Right atrium auricular region (tissue), 2 donors: ENCODE results near the gene KCTD4. TPM values are rescaled to one million over a fixed set of nuclear protein-coding genes. Genes with fewer than 3 reads are reported as not detected.

ENCODE experiments used
- DNase-seq: peaks from one replicate; pipeline ENCODE4 v3.0.0-alpha.2; 2019; ENCODE audit warnings: low spot score
- H3K27ac ChIP-seq, 2 donors: fragments of 200-600 bp; sonication (generic); 1 replicate in 1 of 2; 2 replicates in 1 of 2; pipeline ENCODE4 v1.5.1; 2016 to 2019
- H3K27me3 ChIP-seq, 2 donors: fragments of 200-600 bp; sonication (generic); one replicate each; pipeline versions ENCODE4 v1.5.1 to v1.6.0; 2017 to 2019
- H3K36me3 ChIP-seq: fragments of 200-600 bp; sonication (generic); one replicate; pipeline ENCODE4 v1.5.1; 2016
- H3K4me1 ChIP-seq, 2 donors: fragments of 200-600 bp; sonication (generic); one replicate each; pipeline versions ENCODE4 v1.5.1 to v1.6.0; 2017 to 2019
- H3K4me3 ChIP-seq, 2 donors: fragments of 200-600 bp; sonication (generic); 1 replicate in 1 of 2; 2 replicates in 1 of 2; pipeline ENCODE4 v1.5.1; 2017 to 2019; ENCODE audit warnings: mild to moderate bottlenecking in 1 of 2, moderate library complexity in 1 of 2
- H3K9me3 ChIP-seq, 2 donors: fragments of 200-600 bp; sonication (generic); one replicate each; pipeline ENCODE4 v1.5.1; 2019
- total RNA-seq, 2 donors: library from RNA; depleted of rRNA; stranded (reverse); fragments of >200 nt; gene quantifications; one replicate each; pipeline ENCODE4 v1.1.0, GENCODE V29; 2016
- TF ChIP-seq, protein P1 (sequence below), 2 donors: fragments of 200-600 bp; sonication (generic); IDR thresholded peaks; one replicate each; pipeline ENCODE4 v1.5.1; 2019; ENCODE audit warnings: antibody characterized with exemption in 2 of 2

KCTD4 gene
- total RNA-seq, 2 donors from 2014 or later = 0.16 TPM; not detected in 1

- no peak overlapping the region for H3K4me3 ChIP-seq
- H3K9me3 ChIP-seq = no peaks in the 10 kb centered on the region
- no peaks in the 10 kb centered on the region for H3K27me3 ChIP-seq
- TF ChIP-seq, protein P1, sequence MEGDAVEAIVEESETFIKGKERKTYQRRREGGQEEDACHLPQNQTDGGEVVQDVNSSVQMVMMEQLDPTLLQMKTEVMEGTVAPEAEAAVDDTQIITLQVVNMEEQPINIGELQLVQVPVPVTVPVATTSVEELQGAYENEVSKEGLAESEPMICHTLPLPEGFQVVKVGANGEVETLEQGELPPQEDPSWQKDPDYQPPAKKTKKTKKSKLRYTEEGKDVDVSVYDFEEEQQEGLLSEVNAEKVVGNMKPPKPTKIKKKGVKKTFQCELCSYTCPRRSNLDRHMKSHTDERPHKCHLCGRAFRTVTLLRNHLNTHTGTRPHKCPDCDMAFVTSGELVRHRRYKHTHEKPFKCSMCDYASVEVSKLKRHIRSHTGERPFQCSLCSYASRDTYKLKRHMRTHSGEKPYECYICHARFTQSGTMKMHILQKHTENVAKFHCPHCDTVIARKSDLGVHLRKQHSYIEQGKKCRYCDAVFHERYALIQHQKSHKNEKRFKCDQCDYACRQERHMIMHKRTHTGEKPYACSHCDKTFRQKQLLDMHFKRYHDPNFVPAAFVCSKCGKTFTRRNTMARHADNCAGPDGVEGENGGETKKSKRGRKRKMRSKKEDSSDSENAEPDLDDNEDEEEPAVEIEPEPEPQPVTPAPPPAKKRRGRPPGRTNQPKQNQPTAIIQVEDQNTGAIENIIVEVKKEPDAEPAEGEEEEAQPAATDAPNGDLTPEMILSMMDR (IDR thresholded peaks at IDR 0.05) = no peak
- no peak for DNase-seq
- H3K4me1 ChIP-seq = no peaks in the 10 kb centered on the region
- no peaks in the 10 kb centered on the region for H3K36me3 ChIP-seq
- no peak overlapping the region for H3K27ac ChIP-seq
Observed at GRCh38 chr13:45180713-45181601, 19.9 kb downstream of the KCTD4 start.

GRCh38 chr13:45180303-45180702 is 20.5 kb downstream of the KCTD4 start:
- H3K9me3 ChIP-seq = no peaks in the 10 kb centered on the region
- no peaks in the 10 kb centered on the region for H3K27me3 ChIP-seq
- no peak overlapping the region for H3K27ac ChIP-seq
- no peaks in the 10 kb centered on the region for H3K36me3 ChIP-seq
- no peak for DNase-seq
- H3K4me3 ChIP-seq = no peak overlapping the region
- no peaks in the 10 kb centered on the region for H3K4me1 ChIP-seq
- TF ChIP-seq, protein P1 (IDR thresholded peaks at IDR 0.05) = no peak

DNA sequence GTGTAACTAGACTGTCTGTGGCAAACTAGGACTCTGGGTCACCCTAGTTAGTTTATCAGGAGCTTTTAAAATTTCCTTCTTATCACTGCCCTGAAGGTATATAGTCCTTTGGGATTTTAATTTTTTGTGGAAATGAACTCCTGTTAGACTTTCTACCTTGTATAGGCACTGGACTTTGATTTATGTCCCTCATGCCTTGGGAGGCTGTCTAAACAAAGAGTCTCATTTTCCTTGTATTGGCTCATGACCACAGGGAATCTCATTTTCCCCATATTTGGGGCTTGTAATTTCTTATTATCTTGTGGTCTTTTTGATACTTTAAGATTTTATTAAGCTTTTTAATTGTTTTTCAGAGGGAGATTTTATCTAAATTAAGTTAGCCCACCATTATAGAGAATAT is 21.4 kb downstream of the KCTD4 start:
- Histone ChIP-seq H3K27me3 (no peaks in the 10 kb centered on the region), H3K27ac (no peak overlapping the region), H3K4me3 (no peak overlapping the region), H3K36me3 (no peaks in the 10 kb centered on the region), H3K4me1 (no peaks in the 10 kb centered on the region), H3K9me3 (no peaks in the 10 kb centered on the region)
- TF ChIP-seq, protein P1 (IDR thresholded peaks at IDR 0.05) = no peak
- DNase-seq = no peak

DNA sequence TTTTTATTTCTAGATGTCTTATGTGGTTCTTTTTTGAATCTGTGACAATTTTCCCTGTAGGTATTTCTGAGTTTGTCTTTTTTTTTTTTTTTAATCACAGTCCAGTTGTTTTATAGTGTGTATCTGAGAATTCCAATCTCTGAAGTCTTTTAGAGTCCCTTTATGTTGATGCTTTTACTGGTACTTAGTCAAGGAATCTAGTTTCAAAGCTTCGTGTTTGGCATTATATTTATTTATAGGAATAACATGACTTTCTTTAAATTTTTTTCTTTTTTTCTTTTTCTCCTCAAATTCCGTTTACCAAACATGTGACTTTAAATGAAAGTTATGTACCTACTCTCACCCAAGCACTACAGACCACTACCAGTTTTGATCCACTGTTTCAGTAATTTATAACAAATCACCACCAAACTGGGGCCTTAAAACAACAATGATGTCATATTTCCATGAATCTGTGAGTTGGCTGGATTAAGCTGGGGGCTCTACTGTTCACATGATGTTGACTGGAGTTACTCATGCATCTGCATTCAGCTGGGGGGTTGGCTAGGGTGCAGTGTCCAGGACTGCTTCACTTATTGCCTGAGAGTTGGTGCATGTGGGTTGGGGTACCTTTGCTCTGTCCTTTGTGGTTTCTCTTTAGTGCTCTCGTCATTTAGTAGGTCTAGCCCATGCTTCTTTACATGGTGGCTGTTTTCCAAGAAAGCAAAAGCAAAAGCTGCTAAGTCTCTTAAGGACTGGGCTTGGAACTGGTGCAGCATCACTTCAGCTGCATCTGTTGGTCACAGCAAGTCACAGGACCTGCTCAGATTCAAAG is 22.3 kb downstream of the KCTD4 start:
- no peak overlapping the region for H3K4me3 ChIP-seq
- no peaks in the 10 kb centered on the region for H3K9me3 ChIP-seq
- no peaks in the 10 kb centered on the region for H3K36me3 ChIP-seq
- TF ChIP-seq, protein P1 (IDR thresholded peaks at IDR 0.05) = no peak
- H3K27me3 ChIP-seq = no peaks in the 10 kb centered on the region
- no peak overlapping the region for H3K27ac ChIP-seq
- no peak for DNase-seq
- no peaks in the 10 kb centered on the region for H3K4me1 ChIP-seq

DNA sequence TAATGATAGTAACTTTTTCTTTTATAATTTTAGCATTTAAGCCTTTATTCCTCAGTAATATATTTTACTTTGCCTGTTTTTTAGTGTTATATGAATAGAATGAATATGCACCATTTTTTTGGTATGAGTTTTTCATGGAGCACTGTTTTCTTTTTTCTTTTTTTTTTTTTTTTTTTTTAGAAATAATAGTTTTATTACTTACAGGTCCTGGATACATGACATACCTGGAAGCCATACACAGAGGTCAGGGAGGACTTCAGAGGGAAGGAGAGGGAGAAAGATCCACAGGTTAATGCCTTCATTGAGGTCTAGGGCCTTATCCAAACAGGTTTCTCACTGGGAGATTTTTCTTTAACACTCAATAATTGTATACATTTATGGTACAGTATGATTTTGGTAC is 26.4 kb downstream of the KCTD4 start:
- Histone ChIP-seq H3K4me1 (no peaks in the 10 kb centered on the region), H3K27ac (no peak overlapping the region), H3K4me3 (no peak overlapping the region), H3K27me3 (no peaks in the 10 kb centered on the region), H3K9me3 (no peaks in the 10 kb centered on the region), H3K36me3 (no peaks in the 10 kb centered on the region)
- DNase-seq = no peak
- TF ChIP-seq, protein P1 (IDR thresholded peaks at IDR 0.05) = no peak
